K562 (cell line): ENCODE data around the gene SLC26A8. TPM values are rescaled to one million over a fixed set of nuclear protein-coding genes. Genes with fewer than 3 reads are reported as not detected.
A peak's percentile ranks its signal among the peaks of the same experiment; 100 is the strongest.

ENCODE experiments used
- ATAC-seq: fragments of 200-7000 bp; cut with Tn5 transposase; 3 replicates; pipeline ENCODE4 v1.9.1; 2020; ENCODE audit warnings: moderate library complexity
- BruUV-seq: library from RNA; stranded (reverse); fragments of 400-500 nt; replicated peaks from 2 replicates; lab custom pipeline; 2021; lab: Mats Ljungman, UMichigan
- CTCF ChIA-PET: fragments of 300-600 bp; formaldehyde crosslinking; extraction: SDS; loops from one replicate; lab custom pipeline; 2021; ENCODE audit warnings: low intra/inter-chr PET ratio; lab: Yijun Ruan, JAX
- POLR2A ChIA-PET: fragments of 300-600, 350-650 bp; sonication (Branson Sonifier 250); formaldehyde crosslinking; extraction: SDS; loops from one replicate; lab custom pipeline; 2021; ENCODE audit warnings: antibody characterized with exemption, inconsistent platforms; lab: Yijun Ruan, JAX
- DNase-seq, 4 experiments: peaks; one replicate each; pipeline versions ENCODE4 v3.0.0 to v3.0.0-alpha.2; 2011 to 2018; ENCODE audit warnings: low spot score in 3 of 4, mixed read lengths in 3 of 4; ENCODE audit errors: extremely low read depth in 1 of 4
- FAIRE-seq: peaks from 2 replicates; lab custom pipeline; 2011; peaks lifted over from hg19 to GRCh38; lab: Jason Lieb, UNC
- H2AFZ ChIP-seq: 2 replicates; pipeline ENCODE4 v1.6.0; 2011; ENCODE audit warnings: low read depth, low read length, control low read depth, inconsistent platforms
- H3K27ac ChIP-seq: fragments of 200-600 bp; 3 replicates; pipeline ENCODE4 v1.8.0; 2011; ENCODE audit warnings: low read depth, mild to moderate bottlenecking, control low read depth, inconsistent platforms, low read length, moderate library complexity, mixed read lengths; ENCODE audit errors: extremely low read depth
- H3K27me3 ChIP-seq, 2 experiments: fragments of 300-600 bp in 1 of 2; 2 replicates in 1 of 2; 3 replicates in 1 of 2; pipeline versions ENCODE4 v1.6.0 to v1.8.0; 2011; ENCODE audit warnings: inconsistent platforms in 2 of 2, low read length in 2 of 2, mild to moderate bottlenecking in 1 of 2, mixed read lengths in 1 of 2, moderate library complexity in 1 of 2; ENCODE audit not compliant: control insufficient read depth in 2 of 2, insufficient read depth in 2 of 2
- H3K36me3 ChIP-seq: fragments of 300-600 bp; 3 replicates; pipeline ENCODE4 v1.8.0; 2011; ENCODE audit warnings: mild to moderate bottlenecking, low read length, inconsistent platforms; ENCODE audit not compliant: control insufficient read depth, insufficient read depth
- H3K4me1 ChIP-seq, 2 experiments: fragments of 200-600 bp in 1 of 2; replicated peaks in 1 of 2; 2 replicates in 1 of 2; 3 replicates in 1 of 2; pipeline versions ENCODE4 v1.5.1 to v1.8.0; 2011; ENCODE audit warnings: inconsistent platforms in 2 of 2, low read length in 2 of 2, mild to moderate bottlenecking in 1 of 2, mixed read lengths in 1 of 2, moderate library complexity in 1 of 2; ENCODE audit not compliant: control insufficient read depth in 2 of 2, insufficient read depth in 2 of 2
- H3K4me2 ChIP-seq: 2 replicates; pipeline ENCODE4 v1.6.1; 2011; ENCODE audit warnings: low read length, control low read depth, inconsistent platforms, mixed read lengths; ENCODE audit not compliant: insufficient read depth
- H3K4me3 ChIP-seq: fragments of 200-600 bp; sonication (generic), shearing (Covaris generic); 2 replicates; pipeline ENCODE4 v1.5.1; 2016; ENCODE audit warnings: control low read depth, inconsistent platforms
- H3K79me2 ChIP-seq: fragments of 200-600 bp; 3 replicates; pipeline ENCODE4 v1.8.0; 2011; ENCODE audit warnings: low read length, inconsistent platforms; ENCODE audit not compliant: control insufficient read depth, insufficient read depth
- H3K9ac ChIP-seq, 2 experiments: 2 replicates each; pipeline versions ENCODE4 v1.6.0 to v1.6.1; 2011; ENCODE audit warnings: low read depth in 2 of 2, low read length in 2 of 2, control low read depth in 1 of 2, inconsistent platforms in 1 of 2, mild to moderate bottlenecking in 1 of 2, mixed read lengths in 1 of 2; ENCODE audit not compliant: insufficient read depth in 1 of 2
- H3K9me1 ChIP-seq: one replicate; pipeline ENCODE4 v1.6.0; 2011; ENCODE audit warnings: inconsistent platforms, mild to moderate bottlenecking, low read length, moderate library complexity; ENCODE audit not compliant: control insufficient read depth, insufficient read depth
- H3K9me3 ChIP-seq: replicated peaks from 2 replicates; pipeline ENCODE4 v1.5.1; 2011; ENCODE audit warnings: low read depth, low read length, inconsistent platforms; ENCODE audit not compliant: control insufficient read depth, insufficient read depth
- H4K20me1 ChIP-seq: replicated peaks from 2 replicates; pipeline ENCODE4 v1.6.1; 2011; ENCODE audit warnings: low read length, inconsistent platforms, mixed read lengths; ENCODE audit not compliant: control insufficient read depth, insufficient read depth
- ESRRA ChIP-seq: fragments of 450-650 bp; IDR thresholded peaks from 2 replicates; pipeline ENCODE4 v1.6.1; 2014; ENCODE audit warnings: low read depth, mild to moderate bottlenecking, moderate library complexity, borderline replicate concordance
- ILF3 ChIP-seq: fragments of 450-650 bp; IDR thresholded peaks from 2 replicates; pipeline ENCODE4 v1.6.1; 2018; ENCODE audit warnings: antibody characterized with exemption, mild to moderate bottlenecking, moderate library complexity, borderline replicate concordance
- NR2F6 ChIP-seq: fragments of 450-650 bp; formaldehyde crosslinking; IDR thresholded peaks from 2 replicates; pipeline ENCODE4 v1.4.0; 2020; ENCODE audit warnings: mild to moderate bottlenecking
- SOX6 ChIP-seq: fragments of 450-650 bp; IDR thresholded peaks from 2 replicates; pipeline ENCODE4 v1.6.1; 2014; ENCODE audit warnings: mild to moderate bottlenecking
- WGBS: fragments of 100-300 bp; shearing (Covaris generic); methylation state at CpG from one replicate; pipeline ENCODE4 v1.1.6; 2016; ENCODE audit warnings: low coverage, mixed read lengths; ENCODE audit not compliant: insufficient coverage; ENCODE audit errors: missing lambda C conversion rate; 5-methylcytosine and 5-hydroxymethylcytosine counted together
- in situ Hi-C: fragments of 300-500 bp; cut with MboI; formaldehyde crosslinking; loops from 4 replicates; pipeline ENCODE4 v1.15.0; 2018; ENCODE audit warnings: inconsistent platforms, mixed read lengths
- intact Hi-C: fragments of 100-400 bp; cut with micrococcal nuclease; formaldehyde crosslinking; loops from 2 replicates; pipeline ENCODE4 v1.14.2; 2022
- polyA plus RNA-seq, 8 experiments: library from polyadenylated mRNA; depleted of rRNA in 4 of 8; stranded (reverse) in 5 of 8; unstranded in 3 of 8; fragments of >200 nt; fragmentation: Nextera tagmentation in 2 of 8; fragmentation: Illumina TruSeq in 1 of 8; extraction: Ambion mirVana in 2 of 8; extraction: Trizol in 1 of 8; gene quantifications; 2 replicates each; pipeline versions ENCODE4 v1.2.1 to v1.2.3, GENCODE V29; 2011 to 2014; ENCODE audit warnings: inconsistent platforms in 1 of 8, missing spikeins in 1 of 8
- total RNA-seq, 7 experiments: library from RNA; depleted of rRNA in 6 of 7; stranded (reverse); fragments of >200 nt in 6 of 7; fragmentation: Illumina TruSeq in 2 of 7; extraction: Trizol in 2 of 7; gene quantifications; 2 replicates each; pipeline versions ENCODE4 v1.2.1 to v1.2.3, GENCODE V29; 2011 to 2021; ENCODE audit warnings: low replicate concordance in 1 of 7
- TF ChIP-seq, protein P1 (sequence below): fragments of 450-650 bp; IDR thresholded peaks from 2 replicates; pipeline ENCODE4 v1.6.1; 2017; ENCODE audit warnings: antibody characterized with exemption, mild to moderate bottlenecking
- TF ChIP-seq, protein P2 (sequence below): conservative IDR thresholded peaks from 2 replicates; pipeline ENCODE4 v1.6.1; 2011; ENCODE audit warnings: low read depth, mild to moderate bottlenecking, low read length; ENCODE audit not compliant: control insufficient read depth
- TF ChIP-seq, protein P3 (sequence below): sonication (generic); IDR thresholded peaks from 2 replicates; pipeline ENCODE4 v1.6.1; 2016

Gene SLC26A8
- total and polyA plus RNA-seq, 9 of the 15 experiments (the other 6 are each of a cell fraction or from before 2014, with no cell fraction given), result not detected

DNA sequence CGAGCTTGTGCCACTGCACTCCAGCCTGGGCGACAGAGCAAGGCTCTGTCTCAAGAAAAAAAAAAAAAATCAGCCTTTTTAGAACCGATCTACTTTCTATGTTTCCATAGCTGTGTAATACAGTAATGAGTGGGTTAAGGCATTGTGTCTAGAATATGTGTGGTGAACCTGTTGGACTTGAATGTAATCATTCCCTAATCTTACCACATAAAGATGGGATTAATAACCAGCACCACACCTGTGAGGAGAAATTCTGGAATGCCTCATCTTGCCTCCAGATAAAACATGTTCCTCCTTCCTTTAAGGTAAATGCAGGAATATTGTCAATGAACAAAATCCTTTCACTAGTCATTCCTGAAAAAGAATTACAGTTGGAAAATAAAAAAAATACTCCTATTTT, 46.8 kb upstream of the SLC26A8 start (continued):
- TF ChIP-seq, protein P1, sequence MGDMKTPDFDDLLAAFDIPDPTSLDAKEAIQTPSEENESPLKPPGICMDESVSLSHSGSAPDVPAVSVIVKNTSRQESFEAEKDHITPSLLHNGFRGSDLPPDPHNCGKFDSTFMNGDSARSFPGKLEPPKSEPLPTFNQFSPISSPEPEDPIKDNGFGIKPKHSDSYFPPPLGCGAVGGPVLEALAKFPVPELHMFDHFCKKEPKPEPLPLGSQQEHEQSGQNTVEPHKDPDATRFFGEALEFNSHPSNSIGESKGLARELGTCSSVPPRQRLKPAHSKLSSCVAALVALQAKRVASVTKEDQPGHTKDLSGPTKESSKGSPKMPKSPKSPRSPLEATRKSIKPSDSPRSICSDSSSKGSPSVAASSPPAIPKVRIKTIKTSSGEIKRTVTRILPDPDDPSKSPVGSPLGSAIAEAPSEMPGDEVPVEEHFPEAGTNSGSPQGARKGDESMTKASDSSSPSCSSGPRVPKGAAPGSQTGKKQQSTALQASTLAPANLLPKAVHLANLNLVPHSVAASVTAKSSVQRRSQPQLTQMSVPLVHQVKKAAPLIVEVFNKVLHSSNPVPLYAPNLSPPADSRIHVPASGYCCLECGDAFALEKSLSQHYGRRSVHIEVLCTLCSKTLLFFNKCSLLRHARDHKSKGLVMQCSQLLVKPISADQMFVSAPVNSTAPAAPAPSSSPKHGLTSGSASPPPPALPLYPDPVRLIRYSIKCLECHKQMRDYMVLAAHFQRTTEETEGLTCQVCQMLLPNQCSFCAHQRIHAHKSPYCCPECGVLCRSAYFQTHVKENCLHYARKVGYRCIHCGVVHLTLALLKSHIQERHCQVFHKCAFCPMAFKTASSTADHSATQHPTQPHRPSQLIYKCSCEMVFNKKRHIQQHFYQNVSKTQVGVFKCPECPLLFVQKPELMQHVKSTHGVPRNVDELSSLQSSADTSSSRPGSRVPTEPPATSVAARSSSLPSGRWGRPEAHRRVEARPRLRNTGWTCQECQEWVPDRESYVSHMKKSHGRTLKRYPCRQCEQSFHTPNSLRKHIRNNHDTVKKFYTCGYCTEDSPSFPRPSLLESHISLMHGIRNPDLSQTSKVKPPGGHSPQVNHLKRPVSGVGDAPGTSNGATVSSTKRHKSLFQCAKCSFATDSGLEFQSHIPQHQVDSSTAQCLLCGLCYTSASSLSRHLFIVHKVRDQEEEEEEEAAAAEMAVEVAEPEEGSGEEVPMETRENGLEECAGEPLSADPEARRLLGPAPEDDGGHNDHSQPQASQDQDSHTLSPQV, result no peak
- TF ChIP-seq ILF3, result no peak
- TF ChIP-seq, all 486 proteins: peak for 0

DNA sequence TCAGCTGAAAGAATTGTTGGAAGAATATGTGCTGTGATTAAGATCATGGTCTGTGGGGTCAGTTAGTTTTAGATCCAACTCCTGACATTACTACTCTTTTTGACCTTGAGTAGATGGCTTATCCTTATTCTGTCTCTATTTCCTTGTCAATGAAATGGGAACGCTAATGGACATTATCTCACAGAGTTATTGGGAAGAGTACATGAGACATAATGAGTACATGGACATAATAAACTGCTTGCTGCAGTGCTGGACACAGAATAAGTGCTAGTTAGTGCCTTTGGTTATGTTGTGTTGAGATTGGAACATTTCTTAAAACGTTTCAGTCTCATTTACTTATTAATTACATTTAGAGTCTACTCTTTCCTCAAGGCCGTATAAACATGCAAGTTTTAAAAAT, 45.8 kb upstream of the SLC26A8 start:
- H3K36me3 ChIP-seq, result peaks cover 11% of the 10 kb centered on the region; the same call in 2 of the 3 replicates
- FAIRE-seq (no peak), DNase-seq (no peak), ATAC-seq (no peak)
- H3K4me1 ChIP-seq, result peaks cover 6 to 16% of the 10 kb centered on the region in 2 experiments; a peak in 3 of 5 replicates
- H4K20me1 ChIP-seq, result peaks cover 20% of the 10 kb centered on the region
- peaks cover 41% of the 10 kb centered on the region for H3K79me2 ChIP-seq
- 64% methylated on average over 3 of the region's 3 CpGs for WGBS
- peaks cover 6% of the 10 kb centered on the region for H3K9me1 ChIP-seq
- no peaks in the 10 kb centered on the region for H3K9me3 ChIP-seq
- TF ChIP-seq SOX6 (no peak), ESRRA (peak; percentile 67), NR2F6 (no peak)
- TF ChIP-seq, protein P2, sequence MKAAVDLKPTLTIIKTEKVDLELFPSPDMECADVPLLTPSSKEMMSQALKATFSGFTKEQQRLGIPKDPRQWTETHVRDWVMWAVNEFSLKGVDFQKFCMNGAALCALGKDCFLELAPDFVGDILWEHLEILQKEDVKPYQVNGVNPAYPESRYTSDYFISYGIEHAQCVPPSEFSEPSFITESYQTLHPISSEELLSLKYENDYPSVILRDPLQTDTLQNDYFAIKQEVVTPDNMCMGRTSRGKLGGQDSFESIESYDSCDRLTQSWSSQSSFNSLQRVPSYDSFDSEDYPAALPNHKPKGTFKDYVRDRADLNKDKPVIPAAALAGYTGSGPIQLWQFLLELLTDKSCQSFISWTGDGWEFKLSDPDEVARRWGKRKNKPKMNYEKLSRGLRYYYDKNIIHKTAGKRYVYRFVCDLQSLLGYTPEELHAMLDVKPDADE, result no peak
- TF ChIP-seq, protein P3, sequence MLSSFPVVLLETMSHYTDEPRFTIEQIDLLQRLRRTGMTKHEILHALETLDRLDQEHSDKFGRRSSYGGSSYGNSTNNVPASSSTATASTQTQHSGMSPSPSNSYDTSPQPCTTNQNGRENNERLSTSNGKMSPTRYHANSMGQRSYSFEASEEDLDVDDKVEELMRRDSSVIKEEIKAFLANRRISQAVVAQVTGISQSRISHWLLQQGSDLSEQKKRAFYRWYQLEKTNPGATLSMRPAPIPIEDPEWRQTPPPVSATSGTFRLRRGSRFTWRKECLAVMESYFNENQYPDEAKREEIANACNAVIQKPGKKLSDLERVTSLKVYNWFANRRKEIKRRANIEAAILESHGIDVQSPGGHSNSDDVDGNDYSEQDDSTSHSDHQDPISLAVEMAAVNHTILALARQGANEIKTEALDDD, result peak; percentile 58; the same call in 1 of the 2 replicates
- intact Hi-C loops, result no loop called here
- H3K27me3 ChIP-seq, result no peaks in the 10 kb centered on the region
- ChIA-PET CTCF (no interaction called here), POLR2A (no interaction called here)
- no peak overlapping the region for H3K9ac ChIP-seq
- in situ Hi-C loops, result no loop called here
- H3K4me2 ChIP-seq, result no peak overlapping the region
- no peak overlapping the region for H3K4me3 ChIP-seq
- BruUV-seq, result no TSS peak
- no peak overlapping the region for H2AFZ ChIP-seq
- no peak overlapping the region for H3K27ac ChIP-seq
